ENCODE measurements around the gene IL1RL2.

DNA sequence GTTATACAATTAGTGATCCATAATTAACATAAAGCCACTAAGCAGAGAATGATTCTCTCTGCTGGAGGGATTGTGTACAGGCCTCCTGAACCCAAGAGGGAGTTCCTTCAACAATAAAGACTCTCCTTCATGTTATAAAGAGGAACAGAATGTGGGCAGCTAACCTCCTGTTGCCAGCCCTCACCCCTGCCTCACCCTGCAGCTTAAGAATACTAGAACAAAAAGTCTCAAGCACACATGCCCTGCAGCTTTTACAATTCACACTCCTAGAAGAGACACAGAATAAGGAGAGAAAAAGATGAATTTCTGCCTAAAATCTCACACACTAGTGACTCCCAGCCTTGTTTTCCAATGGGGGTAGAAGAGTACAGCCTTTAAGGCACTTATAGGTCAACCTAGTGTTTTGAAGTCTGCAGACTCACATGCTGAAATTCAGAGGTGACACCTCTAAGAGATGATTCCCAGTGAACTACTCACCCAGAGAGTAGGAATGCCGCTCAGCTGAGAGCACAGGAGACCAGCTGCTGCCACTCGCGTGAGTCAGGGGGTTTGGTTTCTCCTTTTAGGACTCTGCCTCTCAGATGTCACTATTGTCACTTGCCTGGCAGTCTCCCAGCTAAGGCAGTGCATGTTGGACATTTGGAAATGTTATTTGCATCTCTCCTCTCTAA lies 92.0 kb downstream of the IL1RL2 start:
- TF ChIP-seq CBX8 (IDR thresholded peaks at IDR 0.05; ENCODE audit: borderline replicate concordance, low read depth, low read length) (no peak), POLR2A (IDR thresholded peaks at IDR 0.05; ENCODE audit: control extremely low read depth in 1 of 2, low read depth in 2 of 2, low read length in 2 of 2) (no peak), EZH2 (IDR thresholded peaks at IDR 0.05; ENCODE audit: low read depth, low read length, severe bottlenecking) (no peak), EP300 (IDR thresholded peaks at IDR 0.05; ENCODE audit: borderline replicate concordance in 1 of 2, low read depth in 2 of 2, low read length in 2 of 2) (no peak), SIN3A (conservative IDR thresholded peaks at IDR 0.05 in 1 of 2, IDR thresholded peaks at IDR 0.05 in 1 of 2; ENCODE audit: low read depth in 1 of 2, low read length in 2 of 2) (no peak), ASH2L (IDR thresholded peaks at IDR 0.05; ENCODE audit: low read length) (no peak), FOSL1 (IDR thresholded peaks at IDR 0.05; ENCODE audit: insufficient read depth, low read depth, low read length) (no peak), CBX5 (IDR thresholded peaks at IDR 0.05; ENCODE audit: low read depth, low read length) (no peak)
- TF ChIP-seq, protein P1, sequence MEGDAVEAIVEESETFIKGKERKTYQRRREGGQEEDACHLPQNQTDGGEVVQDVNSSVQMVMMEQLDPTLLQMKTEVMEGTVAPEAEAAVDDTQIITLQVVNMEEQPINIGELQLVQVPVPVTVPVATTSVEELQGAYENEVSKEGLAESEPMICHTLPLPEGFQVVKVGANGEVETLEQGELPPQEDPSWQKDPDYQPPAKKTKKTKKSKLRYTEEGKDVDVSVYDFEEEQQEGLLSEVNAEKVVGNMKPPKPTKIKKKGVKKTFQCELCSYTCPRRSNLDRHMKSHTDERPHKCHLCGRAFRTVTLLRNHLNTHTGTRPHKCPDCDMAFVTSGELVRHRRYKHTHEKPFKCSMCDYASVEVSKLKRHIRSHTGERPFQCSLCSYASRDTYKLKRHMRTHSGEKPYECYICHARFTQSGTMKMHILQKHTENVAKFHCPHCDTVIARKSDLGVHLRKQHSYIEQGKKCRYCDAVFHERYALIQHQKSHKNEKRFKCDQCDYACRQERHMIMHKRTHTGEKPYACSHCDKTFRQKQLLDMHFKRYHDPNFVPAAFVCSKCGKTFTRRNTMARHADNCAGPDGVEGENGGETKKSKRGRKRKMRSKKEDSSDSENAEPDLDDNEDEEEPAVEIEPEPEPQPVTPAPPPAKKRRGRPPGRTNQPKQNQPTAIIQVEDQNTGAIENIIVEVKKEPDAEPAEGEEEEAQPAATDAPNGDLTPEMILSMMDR (IDR thresholded peaks at IDR 0.05; ENCODE audit: control extremely low read depth in 1 of 3, insufficient read depth in 1 of 3, low read depth in 1 of 3, low read length in 3 of 3), result no peak
